SK-N-MC (cell line): ENCODE data around the gene CLUH.

Experiments used
- EZH2 ChIP-seq: fragments of 200-600 bp; sonication (generic); IDR thresholded peaks from one replicate; pipeline ENCODE4 v1.6.1; 2017; ENCODE audit warnings: antibody characterized with exemption
- POLR2AphosphoS5 ChIP-seq: IDR thresholded peaks from 2 replicates; pipeline ENCODE4 v1.6.1; 2012; ENCODE audit warnings: mild to moderate bottlenecking, low read depth, low read length, borderline replicate concordance

DNA sequence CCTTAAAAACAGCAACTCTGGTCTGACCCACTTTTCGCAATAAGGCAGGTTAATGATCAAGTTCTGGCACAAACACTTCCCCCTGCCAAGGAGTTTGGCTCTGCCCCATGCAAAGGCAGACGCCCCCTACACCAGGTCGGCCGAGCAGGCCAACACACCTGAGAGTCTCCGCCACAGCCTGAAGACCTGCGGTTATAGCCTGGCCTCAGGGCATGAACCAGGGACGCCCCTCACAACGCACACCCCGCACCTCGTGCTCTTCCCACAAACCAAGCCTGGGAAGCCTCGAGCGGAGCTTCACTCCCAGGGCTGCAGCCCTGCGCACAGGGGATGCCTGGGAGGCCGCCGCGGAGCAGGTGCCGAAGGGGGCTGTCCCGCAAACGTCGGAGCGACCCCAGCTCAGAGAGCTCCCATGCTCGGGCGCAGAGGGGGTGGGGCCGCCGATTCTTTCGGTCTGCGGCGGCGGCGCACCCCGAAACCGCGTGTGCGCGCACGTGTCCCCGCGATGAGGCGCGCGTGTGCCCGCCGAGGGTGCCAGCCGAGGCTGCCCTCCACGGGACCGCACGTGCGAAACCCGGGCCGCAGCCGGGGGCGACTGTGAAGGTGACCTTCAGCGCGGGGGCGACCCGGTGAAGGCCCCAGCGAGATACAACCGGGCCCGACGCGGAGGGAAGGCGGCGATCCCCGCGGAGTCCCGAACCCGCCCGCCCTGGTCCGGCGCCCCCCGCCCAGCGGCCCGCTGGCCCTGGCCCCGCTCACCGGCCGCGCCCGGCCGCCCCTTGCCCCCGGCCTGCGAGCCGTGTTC, 559 bp downstream of the CLUH start:
- no peak for TF ChIP-seq POLR2AphosphoS5
- no peak for TF ChIP-seq EZH2
